Psoas muscle (tissue), 8 donors: Measurements from ENCODE around the gene DPYSL5. TPM values are rescaled to one million over a fixed set of nuclear protein-coding genes. Genes with fewer than 3 reads are reported as not detected.
"Not testable (repeated sequence)": the region's sequence is repeated elsewhere in the genome, so short reads cannot be mapped to it uniquely, and the experiment has no call there.

Experiments used
- ATAC-seq, 4 donors: fragments of 200-7000 bp; cut with Tn5 transposase; one replicate each; pipeline ENCODE4 v1.9.1; 2020; ENCODE audit warnings: moderate library complexity in 3 of 4, mild to moderate bottlenecking in 2 of 4
- DNase-seq, 2 donors: peaks; one replicate each; pipeline ENCODE4 v3.0.0-alpha.2; 2020
- H3K27ac ChIP-seq: fragments of 200-600 bp; one replicate; pipeline ENCODE4 v1.8.0; 2022
- H3K27me3 ChIP-seq, 3 donors: fragments of 200-600 bp in 1 of 3; one replicate each; pipeline versions ENCODE4 v1.6.1 to v1.8.0; 2013 to 2022; ENCODE audit warnings: low read length in 2 of 3, mild to moderate bottlenecking in 2 of 3, moderate library complexity in 1 of 3; ENCODE audit not compliant: insufficient read depth in 3 of 3
- H3K36me3 ChIP-seq, 2 donors: fragments of 200-600 bp in 1 of 2; one replicate each; pipeline versions ENCODE4 v1.6.1 to v1.8.0; 2013 to 2022; ENCODE audit warnings: low read depth in 1 of 2, mild to moderate bottlenecking in 1 of 2, moderate library complexity in 1 of 2; ENCODE audit not compliant: insufficient read depth in 1 of 2
- H3K4me1 ChIP-seq: fragments of 200-600 bp; one replicate; pipeline ENCODE4 v1.8.0; 2022
- H3K4me3 ChIP-seq: fragments of 200-600 bp; one replicate; pipeline ENCODE4 v1.8.0; 2022; ENCODE audit warnings: mild to moderate bottlenecking
- H3K9me3 ChIP-seq: fragments of 200-600 bp; one replicate; pipeline ENCODE4 v1.8.0; 2022
- WGBS, 3 donors: extraction: QIAGEN DNeasy Blood & Tissue Kit; methylation state at CpG; one replicate each; pipeline versions ENCODE4 v1.1.6 to v1.1.7; 2013; 5-methylcytosine and 5-hydroxymethylcytosine counted together
- intact Hi-C, 2 donors: fragments of 100-400 bp; cut with DNase I; formaldehyde crosslinking; loops; one replicate each; pipeline versions ENCODE4 v1.11.0 to v1.14.2; 2022
- polyA plus RNA-seq, 3 donors: library from polyadenylated mRNA; stranded (reverse); fragments of 200-250 nt; gene quantifications; one replicate each; pipeline ENCODE4 v1.2.3, GENCODE V29; 2013
- total RNA-seq, 4 donors: library from RNA; stranded (reverse); fragmentation: NEBNext Ultra II Directional in 2 of 4; extraction: Animal tissue kit (Norgen Biotek cat#: 25700) in 2 of 4; gene quantifications; one replicate each; pipeline versions ENCODE4 v1.2.1 to v1.2.4, GENCODE V29; 2021 to 2023
- TF ChIP-seq, protein P1 (sequence below): fragments of 200-600 bp; IDR thresholded peaks from one replicate; pipeline ENCODE4 v1.8.0; 2022; ENCODE audit warnings: antibody characterized with exemption
- donor health status: healthy with polysubstance abuse.
- donor health status: DM: no; HTN: no; CAD: no; lungs with moderate emphysema.
- donor health status: Bipolar disorder and iron deficiency.
- donor health status: healthy.
- donor health status: DM: yes; HTN: yes; CAD: no.
- donor health status: DM: no; HTN: no; CAD: no.
- donor health status: DM: no; HTN: no; CAD: no.
- donor health status: DM: yes; HTN: yes; CAD: no.

DPYSL5 gene
- total and polyA plus RNA-seq, 7 donors, result 0.03 to 0.39 (median 0.08) TPM; not detected in 3

DNA sequence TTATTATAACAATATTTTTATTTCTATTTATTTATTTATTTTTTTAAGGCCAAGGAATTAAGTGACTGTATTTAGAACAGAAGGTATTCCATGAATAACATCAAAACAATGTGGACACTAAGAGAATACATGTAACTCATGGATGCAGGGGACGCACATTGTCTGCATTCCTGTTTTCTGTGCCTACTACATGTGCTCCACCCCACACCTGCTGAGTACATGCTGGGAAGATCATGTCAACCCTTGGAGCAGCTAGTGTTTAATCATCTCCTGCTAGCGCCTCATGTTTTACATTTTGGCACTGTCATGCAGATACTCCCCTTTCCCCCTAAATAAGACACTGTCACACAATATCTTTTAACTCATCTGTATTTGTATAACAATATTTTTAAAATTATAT, 29.3 kb downstream of the DPYSL5 start:
- 83 to 90% (median 88%) methylated on average over 2 of the region's 2 CpGs for WGBS, 3 donors

DNA sequence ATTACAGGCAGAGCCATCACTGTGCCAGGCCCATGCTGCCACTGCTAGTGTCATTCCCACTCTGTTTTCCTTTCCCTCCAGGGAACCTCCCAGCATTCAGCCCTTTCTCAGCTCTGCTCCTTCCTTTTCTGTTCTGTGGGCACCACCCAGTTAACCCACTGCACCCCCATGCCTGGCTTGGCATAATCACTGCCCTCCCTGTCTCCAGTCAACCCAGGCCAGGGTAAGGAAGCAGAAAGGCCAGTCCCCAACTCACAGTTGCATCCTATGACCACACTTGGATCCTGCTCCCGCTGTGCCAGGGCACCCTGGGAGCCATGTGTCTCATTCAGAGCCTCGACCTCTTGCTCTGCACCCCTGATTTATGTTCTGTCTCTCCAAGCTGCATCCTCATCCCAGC, 32.2 kb downstream of the DPYSL5 start:
- ATAC-seq (no peak), DNase-seq (no peak)
- TF ChIP-seq, protein P1, sequence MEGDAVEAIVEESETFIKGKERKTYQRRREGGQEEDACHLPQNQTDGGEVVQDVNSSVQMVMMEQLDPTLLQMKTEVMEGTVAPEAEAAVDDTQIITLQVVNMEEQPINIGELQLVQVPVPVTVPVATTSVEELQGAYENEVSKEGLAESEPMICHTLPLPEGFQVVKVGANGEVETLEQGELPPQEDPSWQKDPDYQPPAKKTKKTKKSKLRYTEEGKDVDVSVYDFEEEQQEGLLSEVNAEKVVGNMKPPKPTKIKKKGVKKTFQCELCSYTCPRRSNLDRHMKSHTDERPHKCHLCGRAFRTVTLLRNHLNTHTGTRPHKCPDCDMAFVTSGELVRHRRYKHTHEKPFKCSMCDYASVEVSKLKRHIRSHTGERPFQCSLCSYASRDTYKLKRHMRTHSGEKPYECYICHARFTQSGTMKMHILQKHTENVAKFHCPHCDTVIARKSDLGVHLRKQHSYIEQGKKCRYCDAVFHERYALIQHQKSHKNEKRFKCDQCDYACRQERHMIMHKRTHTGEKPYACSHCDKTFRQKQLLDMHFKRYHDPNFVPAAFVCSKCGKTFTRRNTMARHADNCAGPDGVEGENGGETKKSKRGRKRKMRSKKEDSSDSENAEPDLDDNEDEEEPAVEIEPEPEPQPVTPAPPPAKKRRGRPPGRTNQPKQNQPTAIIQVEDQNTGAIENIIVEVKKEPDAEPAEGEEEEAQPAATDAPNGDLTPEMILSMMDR, result no peak
- intact Hi-C loops, result no loop called here
- Histone ChIP-seq H3K27ac (no peak overlapping the region), H3K27me3 (no peaks in the 10 kb centered on the region), H3K9me3 (no peaks in the 10 kb centered on the region), H3K4me3 (no peak overlapping the region), H3K36me3 (no peaks in the 10 kb centered on the region), H3K4me1 (no peaks in the 10 kb centered on the region)
- 82 to 92% (median 87%) methylated on average over 2 of the region's 2 CpGs for WGBS, 3 donors

More for the DNA sequence above, 29.3 kb downstream of the DPYSL5 start:
- intact Hi-C loops, result no loop called here
- ATAC-seq, result no peak
- H3K27ac ChIP-seq, result no peak overlapping the region
- TF ChIP-seq, protein P1, result no peak
- no peaks in the 10 kb centered on the region for H3K9me3 ChIP-seq
- no peak for DNase-seq
- no peaks in the 10 kb centered on the region for H3K27me3 ChIP-seq
- no peaks in the 10 kb centered on the region for H3K4me1 ChIP-seq
- no peak overlapping the region for H3K4me3 ChIP-seq
- no peaks in the 10 kb centered on the region for H3K36me3 ChIP-seq

DNA sequence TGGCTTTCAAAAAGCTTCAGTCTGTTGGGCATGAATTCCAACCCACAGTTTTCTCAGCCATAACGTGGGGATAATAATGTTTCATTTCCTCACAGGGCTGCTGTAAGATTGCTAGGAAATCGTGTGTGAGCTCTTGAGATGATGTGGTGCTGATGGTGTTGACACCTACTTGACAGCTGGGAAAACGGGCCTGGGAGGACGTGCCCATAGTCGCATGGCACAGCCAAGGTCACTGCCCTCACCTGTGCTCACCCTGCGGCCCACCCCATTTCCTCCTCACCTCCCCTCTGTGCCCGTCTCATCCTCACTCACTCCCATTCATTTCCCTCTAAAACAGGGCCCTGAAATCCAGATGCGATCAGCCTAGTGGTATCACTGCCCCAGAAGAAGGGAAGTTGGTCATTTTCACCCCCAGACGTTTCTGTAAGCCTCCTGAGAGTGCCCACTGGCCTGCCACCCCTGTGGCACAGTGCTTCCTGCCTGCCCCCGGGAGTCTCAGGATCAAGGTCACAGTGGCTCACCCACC, 33.0 kb downstream of the DPYSL5 start:
- TF ChIP-seq, protein P1, result no peak
- Histone ChIP-seq H3K4me1 (no peaks in the 10 kb centered on the region), H3K36me3 (no peaks in the 10 kb centered on the region), H3K9me3 (no peaks in the 10 kb centered on the region), H3K27ac (no peak overlapping the region), H3K27me3 (no peaks in the 10 kb centered on the region), H3K4me3 (no peak overlapping the region)
- intact Hi-C loops, result no loop called here
- DNase-seq (no peak), ATAC-seq (no peak)
- 80 to 86% (median 82%) methylated on average over 10 of the region's 10 CpGs for WGBS, 3 donors

DNA sequence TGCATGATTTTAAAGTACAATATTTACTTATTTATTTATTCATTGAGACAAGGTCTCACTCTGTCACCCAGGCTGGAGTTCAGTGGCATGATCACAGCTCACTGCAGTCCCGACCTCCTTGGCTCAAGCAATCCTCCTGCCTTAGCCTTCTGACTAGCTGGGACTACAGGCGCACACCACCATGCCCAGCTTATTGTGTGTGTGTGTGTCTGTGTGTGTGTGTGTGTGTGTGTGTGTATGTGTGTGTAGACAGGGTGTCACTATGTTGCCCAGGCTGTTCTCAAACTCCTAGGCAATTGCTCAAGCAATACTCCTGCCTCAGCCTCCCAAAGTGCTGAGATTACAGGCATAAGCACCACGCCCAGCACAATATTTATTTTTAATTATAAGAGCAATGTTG, 34.3 kb downstream of the DPYSL5 start:
- intact Hi-C loops, H3K4me3 ChIP-seq, H3K27me3 ChIP-seq, H3K9me3 ChIP-seq, H3K27ac ChIP-seq, ATAC-seq, H3K4me1 ChIP-seq, H3K36me3 ChIP-seq, DNase-seq: not testable (repeated sequence)
- WGBS, 3 donors, result 72 to 89% (median 75%) methylated on average over 3 of the region's 3 CpGs

DNA sequence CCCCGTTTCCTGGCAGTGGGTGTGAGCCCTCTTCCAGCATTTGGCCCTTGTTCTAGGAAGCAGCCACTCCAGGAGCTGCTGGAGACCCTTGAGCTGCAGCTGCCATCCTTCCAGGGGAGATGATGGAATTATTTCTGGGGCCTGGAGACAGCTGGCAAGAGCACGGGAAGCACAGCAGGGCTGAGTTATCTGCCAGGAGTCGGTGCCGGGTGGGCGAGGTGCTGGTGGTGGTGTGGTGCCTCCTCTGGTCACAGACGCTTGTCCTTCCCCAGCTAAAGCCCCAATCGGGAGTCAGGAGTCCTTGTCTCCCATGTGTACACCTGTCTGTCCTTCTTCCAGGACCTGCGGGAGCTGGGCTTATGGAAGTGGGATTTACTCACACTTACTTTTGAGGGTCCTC, 36.0 kb downstream of the DPYSL5 start:
- H3K4me1 ChIP-seq, result no peaks in the 10 kb centered on the region
- intact Hi-C loops, result no loop called here
- H3K4me3 ChIP-seq, result no peak overlapping the region
- DNase-seq (no peak), ATAC-seq (no peak)
- no peaks in the 10 kb centered on the region for H3K9me3 ChIP-seq
- WGBS, 3 donors, result 44 to 67% (median 50%) methylated on average over 8 of the region's 8 CpGs
- no peak overlapping the region for H3K27ac ChIP-seq
- no peaks in the 10 kb centered on the region for H3K27me3 ChIP-seq
- no peaks in the 10 kb centered on the region for H3K36me3 ChIP-seq
- TF ChIP-seq, protein P1, result no peak
